GM19455 (cell line): Measurements from ENCODE around the gene HLA-F.

Experiments used
- ATAC-seq: cut with Tn5 transposase; IDR thresholded peaks from one replicate; pipeline ENCODE4 v1.9.1; 2021; ENCODE audit not compliant: unreplicated experiment

Gene HLA-F

GRCh38 chr6:29723262-29723665, at the start of gene HLA-F:
Gene HLA-F (plus strand): TSS chr6:29723434. CDS start chr6:29723464, 30 bp downstream.
- ATAC-seq: peak; percentile 80

GRCh38 chr6:29674008-29674407, 49.2 kb upstream of the HLA-F start:
- no peak for ATAC-seq

GRCh38 chr6:29675561-29675960, 47.7 kb upstream of the HLA-F start:
- ATAC-seq: no peak

- ATAC-seq: no peak
Measured at GRCh38 chr6:29676981-29677601, 46.1 kb upstream of the HLA-F start.

- no peak for ATAC-seq
Measured at GRCh38 chr6:29678114-29678513, 45.1 kb upstream of the HLA-F start.

- no peak for ATAC-seq
Measured at GRCh38 chr6:29679962-29680361, 43.3 kb upstream of the HLA-F start.

- ATAC-seq: no peak
Measured at GRCh38 chr6:29680416-29680815, 42.8 kb upstream of the HLA-F start.

- no peak for ATAC-seq
Measured at GRCh38 chr6:29680904-29681303, 42.3 kb upstream of the HLA-F start, which contains the start of gene ZFP57. Gene ZFP57 (minus strand): TSS chr6:29681152. CDS start chr6:29677003, 4,149 bp downstream.

GRCh38 chr6:29681811-29682210, 41.4 kb upstream of the HLA-F start:
- no peak for ATAC-seq

GRCh38 chr6:29685718-29686326, 37.4 kb upstream of the HLA-F start:
- no peak for ATAC-seq

GRCh38 chr6:29694637-29695036, 28.6 kb upstream of the HLA-F start:
- ATAC-seq: no peak

GRCh38 chr6:29696147-29697125, 26.8 kb upstream of the HLA-F start:
- ATAC-seq: no peak

GRCh38 chr6:29702519-29703103, 20.6 kb upstream of the HLA-F start:
- ATAC-seq: no peak

GRCh38 chr6:29705389-29706231, 17.6 kb upstream of the HLA-F start:
- ATAC-seq: no peak

- no peak for ATAC-seq
Measured at GRCh38 chr6:29708432-29709179, 14.6 kb upstream of the HLA-F start.

GRCh38 chr6:29709188-29709587, 14.0 kb upstream of the HLA-F start:
- no peak for ATAC-seq

- no peak for ATAC-seq
Measured at GRCh38 chr6:29710281-29710941, 12.8 kb upstream of the HLA-F start.

GRCh38 chr6:29720863-29721262, 2.4 kb upstream of the HLA-F start:
- ATAC-seq: no peak
